Mesenteric fat pad (tissue), 1 donor: Measurements from ENCODE around the gene MEI1. TPM values are rescaled to one million over a fixed set of nuclear protein-coding genes. Genes with fewer than 3 reads are reported as not detected.

ENCODE experiments used
- DNase-seq: peaks from one replicate; pipeline ENCODE4 v3.0.0-alpha.2; 2020; ENCODE audit warnings: low spot score
- total RNA-seq: library from RNA; stranded (reverse); fragmentation: NEBNext Ultra II Directional; extraction: Animal tissue kit (Norgen Biotek cat#: 25700); gene quantifications from one replicate; pipeline ENCODE4 v1.2.1, GENCODE V29; 2021
- donor health status: DM: yes; HTN: yes; CAD: no.

MEI1 gene
- total RNA-seq, 1 donor from 2014 or later = 2.2 TPM

GRCh38 chr22:41838842-41839618 is 139.7 kb downstream of the MEI1 start:
- no peak for DNase-seq

GRCh38 chr22:41840216-41840615 is 140.9 kb downstream of the MEI1 start:
- no peak for DNase-seq

GRCh38 chr22:41841085-41841712 is 141.9 kb downstream of the MEI1 start:
- no peak for DNase-seq

GRCh38 chr22:41842996-41843970 is 144.0 kb downstream of the MEI1 start:
- no peak for DNase-seq

GRCh38 chr22:41844036-41844435 is 144.7 kb downstream of the MEI1 start:
- DNase-seq = no peak

GRCh38 chr22:41844513-41844912 is 145.2 kb downstream of the MEI1 start:
- no peak for DNase-seq

- no peak for DNase-seq
These were observed 146.3 kb downstream of the MEI1 start for GRCh38 chr22:41845380-41846267.

- DNase-seq = no peak
These were observed 147.1 kb downstream of the MEI1 start for GRCh38 chr22:41846268-41846987.

GRCh38 chr22:41847300-41847699 is 148.0 kb downstream of the MEI1 start:
- no peak for DNase-seq

- no peak for DNase-seq
These were observed 149.2 kb downstream of the MEI1 start for GRCh38 chr22:41848468-41848867.

Other genes with a start within 250 kb of the MEI1 start
- gene PHF5A, start 230.8 kb upstream of the MEI1 start, total RNA-seq = 35.9 TPM
- 109 TPM for gene ACO2, start 230.4 kb upstream of the MEI1 start, total RNA-seq
- gene POLR3H, start 155.0 kb upstream of the MEI1 start, total RNA-seq = 57.5 TPM
- gene CSDC2, start 138.5 kb upstream of the MEI1 start, total RNA-seq = 1.7 TPM
- gene PMM1, start 109.7 kb upstream of the MEI1 start, total RNA-seq = 51.4 TPM
- gene DESI1, start 78.5 kb upstream of the MEI1 start, total RNA-seq = 29.0 TPM
- gene XRCC6, start 78.2 kb upstream of the MEI1 start, total RNA-seq = 173 TPM
- gene SNU13, start 10.6 kb upstream of the MEI1 start, total RNA-seq = 116 TPM
- 4.1 TPM for gene CCDC134, start 101.2 kb downstream of the MEI1 start, total RNA-seq
- gene SREBF2, start 133.6 kb downstream of the MEI1 start, total RNA-seq = 35.9 TPM
- gene SHISA8, start 215.6 kb downstream of the MEI1 start, total RNA-seq = not detected
- 0.19 TPM for gene TNFRSF13C, start 227.3 kb downstream of the MEI1 start, total RNA-seq
- gene CENPM, start 247.6 kb downstream of the MEI1 start, total RNA-seq = not detected